K562 (cell line): ENCODE results near the gene ACE. TPM values are rescaled to one million over a fixed set of nuclear protein-coding genes. Genes with fewer than 3 reads are reported as not detected.

Experiments used
- ATAC-seq: fragments of 200-7000 bp; cut with Tn5 transposase; 3 replicates; pipeline ENCODE4 v1.9.1; 2020; ENCODE audit warnings: moderate library complexity
- BruUV-seq: library from RNA; stranded (reverse); fragments of 400-500 nt; replicated peaks from 2 replicates; lab custom pipeline; 2021; lab: Mats Ljungman, UMichigan
- CTCF ChIA-PET: fragments of 300-600 bp; formaldehyde crosslinking; extraction: SDS; loops from one replicate; lab custom pipeline; 2021; ENCODE audit warnings: low intra/inter-chr PET ratio; lab: Yijun Ruan, JAX
- POLR2A ChIA-PET: fragments of 300-600, 350-650 bp; sonication (Branson Sonifier 250); formaldehyde crosslinking; extraction: SDS; loops from one replicate; lab custom pipeline; 2021; ENCODE audit warnings: antibody characterized with exemption, inconsistent platforms; lab: Yijun Ruan, JAX
- DNase-seq, 4 experiments: peaks; one replicate each; pipeline versions ENCODE4 v3.0.0 to v3.0.0-alpha.2; 2011 to 2018; ENCODE audit warnings: low spot score in 3 of 4, mixed read lengths in 3 of 4; ENCODE audit errors: extremely low read depth in 1 of 4
- FAIRE-seq: peaks from 2 replicates; lab custom pipeline; 2011; peaks lifted over from hg19 to GRCh38; lab: Jason Lieb, UNC
- H2AFZ ChIP-seq: 2 replicates; pipeline ENCODE4 v1.6.0; 2011; ENCODE audit warnings: low read depth, low read length, control low read depth, inconsistent platforms
- H3K27ac ChIP-seq: fragments of 200-600 bp; 3 replicates; pipeline ENCODE4 v1.8.0; 2011; ENCODE audit warnings: low read depth, mild to moderate bottlenecking, control low read depth, inconsistent platforms, low read length, moderate library complexity, mixed read lengths; ENCODE audit errors: extremely low read depth
- H3K27me3 ChIP-seq, 2 experiments: fragments of 300-600 bp in 1 of 2; 2 replicates in 1 of 2; 3 replicates in 1 of 2; pipeline versions ENCODE4 v1.6.0 to v1.8.0; 2011; ENCODE audit warnings: inconsistent platforms in 2 of 2, low read length in 2 of 2, mild to moderate bottlenecking in 1 of 2, mixed read lengths in 1 of 2, moderate library complexity in 1 of 2; ENCODE audit not compliant: control insufficient read depth in 2 of 2, insufficient read depth in 2 of 2
- H3K36me3 ChIP-seq: fragments of 300-600 bp; 3 replicates; pipeline ENCODE4 v1.8.0; 2011; ENCODE audit warnings: mild to moderate bottlenecking, low read length, inconsistent platforms; ENCODE audit not compliant: control insufficient read depth, insufficient read depth
- H3K4me1 ChIP-seq, 2 experiments: fragments of 200-600 bp in 1 of 2; replicated peaks in 1 of 2; 2 replicates in 1 of 2; 3 replicates in 1 of 2; pipeline versions ENCODE4 v1.5.1 to v1.8.0; 2011; ENCODE audit warnings: inconsistent platforms in 2 of 2, low read length in 2 of 2, mild to moderate bottlenecking in 1 of 2, mixed read lengths in 1 of 2, moderate library complexity in 1 of 2; ENCODE audit not compliant: control insufficient read depth in 2 of 2, insufficient read depth in 2 of 2
- H3K4me2 ChIP-seq: 2 replicates; pipeline ENCODE4 v1.6.1; 2011; ENCODE audit warnings: low read length, control low read depth, inconsistent platforms, mixed read lengths; ENCODE audit not compliant: insufficient read depth
- H3K4me3 ChIP-seq: fragments of 200-600 bp; sonication (generic), shearing (Covaris generic); 2 replicates; pipeline ENCODE4 v1.5.1; 2016; ENCODE audit warnings: control low read depth, inconsistent platforms
- H3K79me2 ChIP-seq: fragments of 200-600 bp; 3 replicates; pipeline ENCODE4 v1.8.0; 2011; ENCODE audit warnings: low read length, inconsistent platforms; ENCODE audit not compliant: control insufficient read depth, insufficient read depth
- H3K9ac ChIP-seq, 2 experiments: 2 replicates each; pipeline versions ENCODE4 v1.6.0 to v1.6.1; 2011; ENCODE audit warnings: low read depth in 2 of 2, low read length in 2 of 2, control low read depth in 1 of 2, inconsistent platforms in 1 of 2, mild to moderate bottlenecking in 1 of 2, mixed read lengths in 1 of 2; ENCODE audit not compliant: insufficient read depth in 1 of 2
- H3K9me1 ChIP-seq: one replicate; pipeline ENCODE4 v1.6.0; 2011; ENCODE audit warnings: inconsistent platforms, mild to moderate bottlenecking, low read length, moderate library complexity; ENCODE audit not compliant: control insufficient read depth, insufficient read depth
- H3K9me3 ChIP-seq: replicated peaks from 2 replicates; pipeline ENCODE4 v1.5.1; 2011; ENCODE audit warnings: low read depth, low read length, inconsistent platforms; ENCODE audit not compliant: control insufficient read depth, insufficient read depth
- H4K20me1 ChIP-seq: replicated peaks from 2 replicates; pipeline ENCODE4 v1.6.1; 2011; ENCODE audit warnings: low read length, inconsistent platforms, mixed read lengths; ENCODE audit not compliant: control insufficient read depth, insufficient read depth
- CBX2 ChIP-seq: fragments of 200-600 bp; sonication (generic); IDR thresholded peaks from one replicate; pipeline ENCODE4 v1.6.1; 2012; ENCODE audit warnings: mild to moderate bottlenecking, low read length, inconsistent platforms; ENCODE audit not compliant: insufficient read depth, poor library complexity, severe bottlenecking
- HDAC8 ChIP-seq: fragments of 450-650 bp; IDR thresholded peaks from 2 replicates; pipeline ENCODE4 v1.6.1; 2016; ENCODE audit warnings: mild to moderate bottlenecking, missing genetic modification characterization, moderate library complexity, missing compliant biosample characterization
- KLF6 ChIP-seq: fragments of 250-450 bp; sonication (Bioruptor Pico); IDR thresholded peaks from 2 replicates; pipeline ENCODE4 v1.4.0; 2020; ENCODE audit warnings: mild to moderate bottlenecking, moderate library complexity, borderline replicate concordance
- NFRKB ChIP-seq: fragments of 450-650 bp; IDR thresholded peaks from 2 replicates; pipeline ENCODE4 v1.6.1; 2016; ENCODE audit warnings: low read depth
- RNF2 ChIP-seq: sonication (generic); IDR thresholded peaks from 2 replicates; pipeline ENCODE4 v1.6.1; 2016
- SMAD4 ChIP-seq: fragments of 250-450 bp; sonication (Bioruptor Pico); conservative IDR thresholded peaks from 2 replicates; pipeline ENCODE4 v1.8.0; 2021; ENCODE audit warnings: inconsistent platforms, mild to moderate bottlenecking, moderate library complexity
- TSHZ1 ChIP-seq: fragments of 250-450 bp; sonication (Bioruptor Pico); IDR thresholded peaks from 2 replicates; pipeline ENCODE4 v1.4.0; 2020; ENCODE audit warnings: mild to moderate bottlenecking, moderate library complexity
- YY1 ChIP-seq, 3 experiments: IDR thresholded peaks; 2 replicates each; pipeline ENCODE4 v1.6.1; 2011; ENCODE audit warnings: low read length in 2 of 3, mild to moderate bottlenecking in 2 of 3, moderate library complexity in 2 of 3, borderline replicate concordance in 1 of 3, control low read depth in 1 of 3, low read depth in 1 of 3; ENCODE audit not compliant: insufficient read depth in 3 of 3, insufficient replicate concordance in 2 of 3, control insufficient read depth in 1 of 3, insufficient read length in 1 of 3; ENCODE audit errors: extremely low read depth in 1 of 3
- ZKSCAN3 ChIP-seq: fragments of 250-450 bp; sonication (Bioruptor Pico); IDR thresholded peaks from 2 replicates; pipeline ENCODE4 v1.4.0; 2020
- ZNF146 ChIP-seq: IDR thresholded peaks from one replicate; pipeline ENCODE4 v1.6.1; 2018; ENCODE audit warnings: missing compliant biosample characterization; ENCODE audit not compliant: unreplicated experiment
- ZNF24 ChIP-seq: fragments of 450-650 bp; IDR thresholded peaks from 2 replicates; pipeline ENCODE4 v1.6.1; 2016
- ZNF316 ChIP-seq: fragments of 450-650 bp; IDR thresholded peaks from 2 replicates; pipeline ENCODE4 v1.6.1; 2016
- ZNF395 ChIP-seq: fragments of 200-800 bp; sonication (Bioruptor generic); IDR thresholded peaks from 2 replicates; pipeline ENCODE4 v1.6.1; 2017; ENCODE audit warnings: missing genetic modification characterization, missing compliant biosample characterization
- ZNF696 ChIP-seq: fragments of 250-450 bp; sonication (Bioruptor Pico); conservative IDR thresholded peaks from 2 replicates; pipeline ENCODE4 v1.4.0; 2020; ENCODE audit warnings: mild to moderate bottlenecking, moderate library complexity
- WGBS: fragments of 100-300 bp; shearing (Covaris generic); methylation state at CpG from one replicate; pipeline ENCODE4 v1.1.6; 2016; ENCODE audit warnings: low coverage, mixed read lengths; ENCODE audit not compliant: insufficient coverage; ENCODE audit errors: missing lambda C conversion rate; 5-methylcytosine and 5-hydroxymethylcytosine counted together
- in situ Hi-C: fragments of 300-500 bp; cut with MboI; formaldehyde crosslinking; loops from 4 replicates; pipeline ENCODE4 v1.15.0; 2018; ENCODE audit warnings: inconsistent platforms, mixed read lengths
- intact Hi-C: fragments of 100-400 bp; cut with micrococcal nuclease; formaldehyde crosslinking; loops from 2 replicates; pipeline ENCODE4 v1.14.2; 2022
- polyA plus RNA-seq, 8 experiments: library from polyadenylated mRNA; depleted of rRNA in 4 of 8; stranded (reverse) in 5 of 8; unstranded in 3 of 8; fragments of >200 nt; fragmentation: Nextera tagmentation in 2 of 8; fragmentation: Illumina TruSeq in 1 of 8; extraction: Ambion mirVana in 2 of 8; extraction: Trizol in 1 of 8; gene quantifications; 2 replicates each; pipeline versions ENCODE4 v1.2.1 to v1.2.3, GENCODE V29; 2011 to 2014; ENCODE audit warnings: inconsistent platforms in 1 of 8, missing spikeins in 1 of 8
- total RNA-seq, 7 experiments: library from RNA; depleted of rRNA in 6 of 7; stranded (reverse); fragments of >200 nt in 6 of 7; fragmentation: Illumina TruSeq in 2 of 7; extraction: Trizol in 2 of 7; gene quantifications; 2 replicates each; pipeline versions ENCODE4 v1.2.1 to v1.2.3, GENCODE V29; 2011 to 2021; ENCODE audit warnings: low replicate concordance in 1 of 7
- TF ChIP-seq, protein P1 (sequence below): sonication (generic); formaldehyde crosslinking; IDR thresholded peaks from 2 replicates; pipeline ENCODE4 v1.8.1; 2023; ENCODE audit warnings: mild to moderate bottlenecking, missing genetic modification reagents

ACE gene
- total and polyA plus RNA-seq, 9 of the 15 experiments (the other 6 are each of a cell fraction or from before 2014, with no cell fraction given): 0.07 to 2.5 (median 0.47) TPM; not detected in 1

GRCh38 chr17:63474586-63475460 is 2.0 kb upstream of the ACE start:
- no peak for DNase-seq
- 54% methylated on average over 10 of the region's 10 CpGs for WGBS
- intact Hi-C loops: no loop called here
- Histone ChIP-seq H4K20me1 (no peaks in the 10 kb centered on the region), H2AFZ (no peak overlapping the region), H3K27ac (no peak overlapping the region), H3K79me2 (no peaks in the 10 kb centered on the region), H3K27me3 (no peaks in the 10 kb centered on the region), H3K9ac (0 out of 4 replicates have a peak overlapping the region, but pooled peaks of 1 of the 2 experiments have one; percentile 8), H3K4me2 (no peak overlapping the region), H3K4me1 (peaks cover 27 to 38% of the 10 kb centered on the region in 2 experiments), H3K9me3 (no peaks in the 10 kb centered on the region), H3K4me3 (no peak overlapping the region), H3K9me1 (no peaks in the 10 kb centered on the region), H3K36me3 (no peaks in the 10 kb centered on the region)
- POLR2A ChIA-PET: no interaction called here
- no TSS peak for BruUV-seq
- in situ Hi-C loops: loop anchor here (5.0 kb wide), 1 partner anchor 53 kb away; no protein-coding TSS in a partner anchor
- FAIRE-seq: peak; percentile 84
- no peak for ATAC-seq
- CTCF ChIA-PET: no interaction called here
- TF ChIP-seq RNF2 (no peak), ZNF395 (CRISPR knock-in tag) (no peak), SMAD4 (CRISPR knock-in tag) (0 out of 2 replicates have a peak, but pooled peaks have one; percentile 2), NFRKB (no peak), TSHZ1 (no peak), HDAC8 (tag) (0 out of 2 replicates have a peak, but pooled peaks have one; percentile 43), YY1 (IDR thresholded peaks at IDR 0.05; ENCODE audit: borderline replicate concordance in 1 of 3, control insufficient read depth in 1 of 3, extremely low read depth in 1 of 3, insufficient read depth in 3 of 3, insufficient read length in 1 of 3, insufficient replicate concordance in 2 of 3, low read depth in 1 of 3, low read length in 2 of 3) (no peak), ZNF696 (CRISPR knock-in tag) (no peak), ZNF316 (peak; percentile 63), CBX2 (no peak), ZKSCAN3 (no peak), ZNF146 (CRISPR knock-in tag) (no peak), KLF6 (no peak), ZNF24 (no peak)
- TF ChIP-seq, protein P1, sequence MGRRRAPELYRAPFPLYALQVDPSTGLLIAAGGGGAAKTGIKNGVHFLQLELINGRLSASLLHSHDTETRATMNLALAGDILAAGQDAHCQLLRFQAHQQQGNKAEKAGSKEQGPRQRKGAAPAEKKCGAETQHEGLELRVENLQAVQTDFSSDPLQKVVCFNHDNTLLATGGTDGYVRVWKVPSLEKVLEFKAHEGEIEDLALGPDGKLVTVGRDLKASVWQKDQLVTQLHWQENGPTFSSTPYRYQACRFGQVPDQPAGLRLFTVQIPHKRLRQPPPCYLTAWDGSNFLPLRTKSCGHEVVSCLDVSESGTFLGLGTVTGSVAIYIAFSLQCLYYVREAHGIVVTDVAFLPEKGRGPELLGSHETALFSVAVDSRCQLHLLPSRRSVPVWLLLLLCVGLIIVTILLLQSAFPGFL (CRISPR knock-in tag): no peak
